HG03439 (cell line): ENCODE data around the gene NCKAP5.

Experiments used
- ATAC-seq: cut with Tn5 transposase; IDR thresholded peaks from one replicate; pipeline ENCODE4 v1.9.1; 2021; ENCODE audit warnings: mild to moderate bottlenecking, moderate library complexity; ENCODE audit not compliant: unreplicated experiment

NCKAP5 gene

DNA sequence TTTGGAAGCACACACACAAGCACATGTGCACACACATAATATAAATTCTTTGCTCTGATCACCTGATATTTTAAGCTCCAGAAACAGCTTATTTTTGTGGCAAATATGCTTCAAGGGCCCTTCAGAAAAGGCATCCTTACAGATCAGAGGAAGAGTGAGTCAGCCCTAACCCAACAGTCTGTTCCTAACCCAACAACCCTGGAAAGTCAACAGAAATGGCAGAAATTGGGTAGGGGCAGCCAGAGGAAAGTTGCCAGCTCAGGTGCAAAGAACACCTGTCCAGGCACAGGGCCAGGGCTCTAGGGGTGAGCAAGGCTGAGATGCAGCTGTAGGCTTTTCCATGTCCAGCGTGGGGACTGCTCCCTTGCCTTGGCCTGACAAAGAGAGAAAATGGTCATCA is 6.4 kb upstream of the NCKAP5 start:
- no peak for ATAC-seq

DNA sequence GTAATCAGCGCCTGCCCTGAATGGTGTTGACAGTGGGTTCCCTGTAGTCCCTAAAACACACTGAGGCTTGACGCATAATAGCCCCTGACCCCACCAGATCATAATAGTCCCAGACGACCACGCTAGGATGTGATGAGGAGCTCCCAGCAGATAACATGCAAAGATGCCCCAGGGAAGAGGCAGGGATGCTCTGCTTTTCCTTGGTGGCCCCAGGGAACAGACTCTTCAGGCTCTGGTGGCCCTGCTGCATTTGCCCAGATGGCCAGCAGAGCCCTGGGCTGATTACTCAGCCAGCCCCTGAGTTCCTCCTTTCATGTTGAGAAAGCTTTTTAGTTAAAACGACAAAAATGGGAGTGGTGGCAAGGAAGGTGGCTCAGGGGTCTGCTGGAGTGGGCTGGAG is 5.9 kb upstream of the NCKAP5 start:
- ATAC-seq: no peak

DNA sequence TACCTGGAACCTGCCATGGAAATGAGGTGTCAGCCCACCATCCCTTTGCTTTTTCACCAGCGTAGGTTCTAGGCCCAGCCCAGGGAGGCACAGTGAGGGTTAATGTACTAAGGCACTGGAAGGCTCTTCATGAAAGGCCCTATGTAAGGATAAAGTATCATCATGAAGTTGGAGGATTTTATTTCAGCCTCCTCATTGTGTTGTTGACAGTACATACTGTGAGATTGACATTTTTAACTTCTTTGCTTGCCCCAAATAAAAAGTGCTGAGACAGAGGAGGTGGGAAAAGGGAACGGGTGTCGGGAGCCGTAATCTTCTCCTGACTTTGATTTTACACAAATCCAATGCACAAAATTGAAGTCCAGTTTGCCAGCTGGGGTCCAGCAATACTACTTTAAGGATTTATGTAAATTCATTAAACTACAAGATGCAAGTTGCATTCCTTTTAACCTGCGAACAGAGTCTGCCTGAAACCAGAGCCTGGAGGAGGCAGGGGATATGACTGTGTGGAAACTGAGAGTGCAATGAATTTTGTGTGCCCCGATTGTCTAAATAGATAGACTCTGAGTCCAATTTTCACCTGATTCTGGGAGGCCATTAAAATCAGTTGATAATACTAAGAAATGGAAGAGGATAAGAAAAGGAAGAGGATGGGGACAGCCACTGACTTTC is 5.4 kb upstream of the NCKAP5 start:
- no peak for ATAC-seq

DNA sequence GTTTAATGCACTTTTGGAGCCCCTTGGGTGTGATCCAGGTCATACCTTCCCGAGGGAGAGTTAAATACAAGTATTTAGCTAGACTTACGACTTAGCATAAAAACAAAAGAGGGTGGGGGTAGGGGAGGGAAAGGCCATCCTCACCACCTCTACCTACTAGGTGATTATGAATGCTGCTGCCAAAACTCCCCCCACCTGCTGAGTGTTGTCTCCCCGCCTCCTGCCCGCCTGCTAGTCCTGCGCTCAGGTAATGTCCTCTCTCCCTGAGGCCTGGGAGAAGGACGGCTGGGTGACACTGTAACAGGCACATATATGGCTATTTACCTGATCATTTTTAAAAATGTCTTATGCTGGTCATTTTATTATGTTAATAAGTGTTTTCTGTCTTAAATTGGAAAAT is 3.0 kb upstream of the NCKAP5 start:
- no peak for ATAC-seq

DNA sequence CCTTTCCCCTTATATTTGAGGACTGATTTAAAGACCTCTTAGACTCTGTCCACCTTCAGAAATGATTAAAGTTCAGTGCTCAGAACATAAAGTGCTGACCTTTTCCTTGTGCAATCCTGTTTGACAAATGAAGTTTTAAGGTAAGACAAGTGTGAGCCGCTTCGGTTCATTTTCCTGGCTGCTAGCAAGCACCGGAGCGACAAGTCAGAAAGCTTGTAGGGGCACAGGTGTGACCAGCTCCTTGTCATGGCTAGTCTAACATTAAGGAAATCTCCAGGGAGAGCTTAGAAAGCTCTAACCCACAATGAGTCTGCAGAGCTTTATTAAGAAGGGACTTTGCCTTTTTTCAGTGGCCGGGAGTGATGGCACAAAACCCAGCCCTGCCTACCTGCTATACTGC is 2.3 kb upstream of the NCKAP5 start:
- ATAC-seq: no peak

DNA sequence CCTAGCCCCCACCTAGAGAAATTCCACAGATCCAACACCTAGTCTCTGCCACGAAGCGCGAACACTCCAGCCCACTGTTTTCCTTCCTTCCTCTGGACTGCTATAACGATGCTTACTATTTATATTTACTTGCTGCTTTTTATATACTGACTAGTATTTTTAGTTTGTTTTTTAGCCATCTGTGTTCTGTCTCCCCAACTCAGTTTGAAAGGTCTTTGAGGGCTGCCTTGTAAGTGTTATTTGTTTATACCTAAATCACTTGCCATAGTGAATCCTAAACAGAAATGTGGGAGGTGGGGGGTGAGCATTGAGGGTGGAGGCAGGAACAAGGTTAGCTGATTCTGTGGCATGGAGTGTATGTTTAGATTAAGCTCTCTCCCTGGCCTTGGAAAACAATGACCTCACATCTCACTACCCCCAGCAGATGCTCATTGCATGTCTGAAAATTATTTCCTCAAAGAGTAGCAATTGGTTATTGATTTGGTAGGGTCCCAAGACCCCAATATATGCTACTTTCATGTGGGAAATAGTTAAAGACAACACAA is 1.1 kb upstream of the NCKAP5 start:
- no peak for ATAC-seq

DNA sequence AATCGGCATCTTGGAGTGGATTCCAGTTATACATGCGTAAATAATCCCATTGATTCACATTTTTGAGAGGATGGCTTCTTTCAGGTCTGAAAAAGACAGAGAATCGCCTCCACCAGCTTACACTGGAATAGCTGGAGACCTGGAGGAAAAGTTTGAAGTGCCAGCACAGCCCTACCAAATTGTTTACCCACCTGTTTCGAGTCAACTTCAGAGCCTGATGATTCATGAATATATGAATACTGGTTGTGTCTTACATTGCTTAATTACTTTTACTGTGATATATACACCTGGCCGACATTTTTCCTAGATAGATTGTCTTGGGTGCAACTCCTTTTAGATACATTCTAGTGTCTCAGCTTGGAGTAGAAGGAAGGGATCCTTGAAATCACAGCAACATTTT is 335 bp upstream of the NCKAP5 start:
- no peak for ATAC-seq

DNA sequence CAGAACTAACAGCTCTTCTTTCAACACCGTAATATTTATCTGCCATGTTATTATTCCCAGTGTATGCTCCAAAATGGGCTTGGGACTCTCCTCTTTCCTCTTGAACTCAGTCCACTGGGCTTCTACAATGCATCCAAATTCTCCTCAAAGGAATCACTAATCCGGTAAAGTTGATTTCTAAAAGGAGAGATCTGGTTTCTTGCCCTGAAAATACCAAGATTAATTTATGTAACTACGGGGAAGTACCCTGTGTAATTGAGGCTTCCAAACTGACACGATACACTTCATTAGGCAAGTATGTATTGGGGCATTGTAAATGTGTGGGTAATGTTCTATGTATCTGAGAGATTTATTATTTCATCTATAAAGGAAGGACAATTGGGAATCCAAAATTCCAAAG is 5.7 kb downstream of the NCKAP5 start:
- ATAC-seq: no peak

DNA sequence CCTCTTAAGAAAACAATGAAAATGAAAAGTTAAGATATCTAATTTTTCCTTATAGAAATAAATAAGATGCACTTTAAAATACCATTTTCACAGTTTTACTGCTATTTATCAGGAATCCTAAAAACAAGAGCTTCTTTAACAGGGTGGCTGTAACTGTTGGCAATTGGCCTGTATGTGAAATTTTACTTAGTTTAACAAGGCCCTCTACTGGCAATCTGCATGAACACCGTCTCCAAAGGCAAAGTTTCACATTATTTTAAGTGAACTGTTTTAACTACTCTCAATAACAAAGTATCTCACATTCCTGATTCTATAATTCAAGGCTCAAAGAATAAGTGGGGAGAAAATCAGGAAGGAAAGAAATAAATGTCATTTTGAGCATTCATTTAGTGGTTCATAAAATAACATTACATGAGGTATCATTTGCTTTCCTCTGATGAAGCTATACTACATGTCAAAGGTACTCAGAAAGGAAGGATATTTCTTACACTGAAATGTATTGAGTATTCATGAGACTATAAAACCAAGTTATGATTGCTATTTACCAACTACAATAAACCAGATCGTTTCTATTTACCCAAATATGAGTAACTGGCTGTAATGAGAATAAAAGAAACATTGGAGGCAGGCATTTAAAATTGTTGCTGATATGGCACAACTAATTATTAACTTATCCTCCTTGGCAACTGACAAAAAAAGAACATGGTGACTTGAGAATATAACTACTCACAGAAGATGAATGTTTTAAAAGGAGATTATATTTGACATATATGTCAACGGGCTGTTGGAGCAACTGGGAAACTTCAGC is 7.0 kb downstream of the NCKAP5 start:
- ATAC-seq: peak; percentile 61

DNA sequence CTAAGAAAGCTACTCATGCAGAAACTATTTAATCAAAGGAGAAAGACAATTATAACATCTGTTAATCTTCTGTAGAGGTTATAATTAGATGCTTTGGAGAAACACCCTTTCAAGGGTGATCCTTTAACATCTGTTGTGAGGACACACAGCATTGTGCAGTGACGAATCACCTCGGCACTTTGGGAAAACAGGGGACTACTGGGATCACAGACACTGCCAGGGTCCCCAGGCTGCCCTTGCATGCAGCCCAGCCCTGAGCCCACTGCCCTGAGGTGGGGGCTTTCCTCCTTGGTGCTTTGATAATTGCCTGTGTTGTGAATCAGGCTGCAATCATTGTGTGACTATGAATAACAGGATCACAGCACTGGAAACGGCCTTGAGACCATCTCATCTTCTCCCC is 10.6 kb downstream of the NCKAP5 start:
- ATAC-seq: no peak

DNA sequence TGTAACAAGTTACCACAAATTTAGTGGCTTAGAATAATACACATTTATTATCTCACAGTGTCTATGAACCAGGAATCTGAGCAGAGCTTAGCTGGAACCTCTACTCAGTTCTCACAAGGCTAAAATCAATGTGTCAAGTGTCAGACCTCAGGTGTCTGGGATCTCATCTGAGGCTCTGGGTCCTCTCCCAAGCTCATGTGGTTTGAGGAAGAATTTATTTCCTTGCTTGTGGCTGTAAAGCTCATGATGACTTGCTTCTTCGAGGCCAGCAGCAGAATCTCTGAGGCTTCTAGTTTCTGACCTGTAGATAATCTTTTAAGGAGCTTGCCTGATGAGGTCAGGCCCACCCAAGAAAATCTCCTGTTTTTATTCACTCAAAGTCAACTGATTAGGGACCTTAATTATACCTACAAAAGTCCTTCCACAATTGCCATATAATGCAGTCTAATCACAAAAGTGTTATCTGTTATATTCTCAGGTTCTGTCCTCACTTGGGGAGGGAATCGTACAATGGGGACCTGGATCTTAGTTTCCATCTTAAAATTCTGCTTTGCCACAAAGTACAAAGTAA is 14.3 kb downstream of the NCKAP5 start:
- ATAC-seq: no peak

DNA sequence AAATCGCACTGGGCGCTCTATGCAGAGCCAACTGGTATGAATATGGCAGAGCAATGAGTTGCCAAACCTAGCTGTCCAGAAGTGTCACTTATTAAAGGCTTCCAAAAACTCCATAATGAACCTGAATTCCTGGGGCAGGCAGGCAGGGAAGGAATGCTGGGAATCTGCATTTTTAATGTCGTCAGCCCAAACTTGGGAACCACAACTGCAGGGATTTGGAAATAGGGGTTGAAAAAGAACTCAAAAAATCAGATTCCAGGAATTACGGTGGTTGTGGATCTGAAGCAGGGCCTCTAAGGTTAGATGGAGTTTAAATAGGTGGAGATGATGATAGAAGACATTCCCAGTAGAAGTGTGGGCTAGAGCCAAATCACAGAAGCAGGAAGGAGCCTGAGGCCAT is 15.0 kb downstream of the NCKAP5 start:
- ATAC-seq: no peak

DNA sequence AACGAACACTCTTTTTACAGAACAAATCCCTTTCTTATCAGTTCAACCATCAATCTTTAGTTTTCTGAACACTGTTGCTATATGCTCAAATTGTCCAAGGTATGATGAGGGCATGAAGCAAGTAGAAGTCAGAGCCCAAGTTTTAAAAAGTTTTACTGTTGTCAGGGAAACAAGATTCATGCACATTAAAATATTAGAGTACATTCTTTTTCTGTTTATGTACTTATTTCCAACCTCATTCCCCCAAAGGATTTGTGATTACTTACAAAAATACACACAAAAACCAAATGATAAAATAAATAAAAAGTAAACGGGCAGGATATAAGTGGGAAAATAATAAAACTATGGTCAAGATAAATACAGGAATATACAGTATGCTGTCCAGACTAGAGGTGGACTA is 15.4 kb downstream of the NCKAP5 start:
- ATAC-seq: no peak

DNA sequence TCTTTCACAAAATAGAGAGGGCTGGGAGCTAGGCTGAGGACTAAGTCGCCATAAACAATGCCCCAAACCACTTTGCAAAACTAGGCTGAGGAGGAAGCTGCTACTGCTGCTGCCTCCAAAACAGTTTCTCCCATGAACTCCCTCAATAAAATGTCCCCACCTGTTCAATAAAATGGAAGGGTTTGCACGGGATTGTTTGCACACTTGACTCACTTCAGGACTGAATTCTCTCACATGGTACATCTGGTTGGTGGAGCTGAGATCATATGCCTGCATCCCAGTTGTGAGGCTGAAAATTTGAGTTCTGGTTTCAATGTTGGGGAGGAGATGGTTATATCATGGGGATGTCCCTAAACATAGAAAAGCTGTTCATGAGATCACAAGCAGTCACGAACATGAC is 26.5 kb downstream of the NCKAP5 start:
- ATAC-seq: no peak

DNA sequence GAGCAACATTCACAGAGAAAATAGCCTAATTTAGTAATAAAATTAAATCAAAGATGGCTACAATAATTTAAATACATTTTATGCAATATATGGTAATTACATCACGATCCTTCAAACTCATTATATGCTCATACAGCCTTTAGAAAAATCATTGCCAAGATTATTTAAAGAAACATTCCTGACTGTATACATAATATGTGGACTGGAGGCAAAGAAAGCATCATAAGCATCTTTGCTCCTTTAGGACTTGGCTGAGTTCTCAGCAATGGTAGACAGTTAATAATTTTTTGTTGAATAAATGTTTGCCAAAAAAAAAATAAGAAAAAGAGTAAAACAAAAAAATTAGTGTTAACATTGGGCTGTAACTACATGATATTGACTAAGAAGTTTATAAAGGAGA is 26.9 kb downstream of the NCKAP5 start:
- ATAC-seq: no peak

DNA sequence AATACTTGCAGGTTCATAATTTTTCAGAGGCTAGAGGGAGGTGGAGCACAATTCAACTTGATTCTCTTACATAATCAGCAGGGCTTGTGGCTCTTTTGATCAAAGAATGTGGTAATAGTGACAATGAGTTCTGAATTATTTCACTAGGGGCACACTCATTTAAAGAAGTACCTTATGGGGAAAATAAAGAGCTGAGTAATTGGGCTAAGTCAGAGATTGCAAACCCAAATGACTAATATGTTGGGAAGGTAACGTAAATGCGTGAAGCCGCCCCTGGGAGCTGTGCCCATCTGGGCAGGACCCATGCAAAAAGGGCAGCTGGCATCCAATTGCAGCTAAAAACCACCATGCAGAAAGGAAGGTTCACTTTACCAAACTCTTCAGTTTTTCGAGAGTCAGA is 35.3 kb downstream of the NCKAP5 start:
- ATAC-seq: no peak

DNA sequence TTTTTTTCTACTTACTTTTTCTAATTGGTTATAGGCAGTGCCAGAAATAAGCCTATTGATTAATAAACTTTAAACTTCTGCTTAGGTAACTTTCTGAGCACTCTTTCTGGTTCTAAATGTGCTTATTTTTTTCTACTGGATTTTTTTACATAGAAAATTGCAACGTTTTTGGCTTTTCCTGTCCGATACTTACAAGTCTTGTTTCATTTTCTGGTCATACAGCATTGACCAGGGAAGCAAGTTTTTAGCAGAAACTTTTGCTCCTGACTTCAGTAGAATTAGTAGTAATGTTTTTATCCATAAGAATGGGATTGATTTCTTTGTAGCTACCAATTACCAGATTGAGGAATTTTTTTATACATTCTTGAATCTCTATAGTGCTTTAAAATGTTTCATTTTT is 36.9 kb downstream of the NCKAP5 start:
- ATAC-seq: no peak

DNA sequence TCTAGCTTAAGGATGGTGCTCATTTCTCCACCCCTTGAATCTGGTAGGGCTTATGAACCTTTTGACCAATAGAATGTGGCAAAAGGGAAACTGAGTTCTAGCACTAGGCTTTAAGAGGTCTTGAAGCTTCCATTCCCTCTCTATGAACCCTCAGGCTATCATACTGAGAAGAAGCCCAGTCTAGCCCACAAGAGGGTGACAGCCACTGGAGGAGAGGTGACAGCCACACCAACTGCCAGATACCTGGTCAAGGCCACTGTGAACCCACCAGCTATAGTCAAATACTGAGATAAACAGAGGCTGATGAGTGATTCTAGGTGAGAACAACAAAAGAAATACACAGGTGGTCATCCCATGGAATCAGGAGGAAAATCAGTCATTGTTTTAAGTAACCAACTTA is 37.6 kb downstream of the NCKAP5 start:
- no peak for ATAC-seq

DNA sequence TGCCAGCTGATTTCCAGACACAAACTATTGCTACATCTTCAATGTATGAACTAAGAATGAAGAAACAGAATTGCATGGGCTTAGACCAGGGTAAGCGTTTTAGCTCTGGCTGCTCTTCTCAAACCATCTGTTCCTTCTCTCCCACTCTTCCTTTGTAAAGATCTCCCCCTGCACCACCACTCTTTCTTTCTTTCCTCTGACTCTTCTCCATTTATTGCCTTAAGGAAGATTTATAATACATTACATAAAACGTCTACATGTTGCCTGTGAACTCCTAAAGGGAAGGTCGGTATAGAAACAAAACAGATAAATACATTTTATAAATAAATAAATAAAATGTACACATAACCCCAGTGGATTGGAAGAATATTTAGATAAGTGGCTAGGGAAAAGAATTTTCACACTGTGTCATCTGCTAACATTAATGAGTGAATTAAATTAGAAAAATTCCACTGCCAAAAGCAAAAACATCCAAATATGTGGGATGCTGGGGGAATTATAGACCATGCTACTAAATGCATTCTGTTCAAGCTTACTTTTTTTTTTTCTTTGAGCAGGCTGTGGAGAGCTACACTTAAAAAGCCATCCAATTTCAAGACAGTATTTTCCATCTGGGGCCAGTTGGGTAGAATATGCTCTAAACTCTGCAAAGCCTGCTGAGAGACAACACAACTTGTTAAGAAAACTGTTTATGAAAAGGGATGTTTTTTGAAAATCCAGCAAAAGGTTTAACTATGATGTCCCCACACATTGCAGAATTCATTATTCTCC is 41.5 kb downstream of the NCKAP5 start:
- no peak for ATAC-seq

DNA sequence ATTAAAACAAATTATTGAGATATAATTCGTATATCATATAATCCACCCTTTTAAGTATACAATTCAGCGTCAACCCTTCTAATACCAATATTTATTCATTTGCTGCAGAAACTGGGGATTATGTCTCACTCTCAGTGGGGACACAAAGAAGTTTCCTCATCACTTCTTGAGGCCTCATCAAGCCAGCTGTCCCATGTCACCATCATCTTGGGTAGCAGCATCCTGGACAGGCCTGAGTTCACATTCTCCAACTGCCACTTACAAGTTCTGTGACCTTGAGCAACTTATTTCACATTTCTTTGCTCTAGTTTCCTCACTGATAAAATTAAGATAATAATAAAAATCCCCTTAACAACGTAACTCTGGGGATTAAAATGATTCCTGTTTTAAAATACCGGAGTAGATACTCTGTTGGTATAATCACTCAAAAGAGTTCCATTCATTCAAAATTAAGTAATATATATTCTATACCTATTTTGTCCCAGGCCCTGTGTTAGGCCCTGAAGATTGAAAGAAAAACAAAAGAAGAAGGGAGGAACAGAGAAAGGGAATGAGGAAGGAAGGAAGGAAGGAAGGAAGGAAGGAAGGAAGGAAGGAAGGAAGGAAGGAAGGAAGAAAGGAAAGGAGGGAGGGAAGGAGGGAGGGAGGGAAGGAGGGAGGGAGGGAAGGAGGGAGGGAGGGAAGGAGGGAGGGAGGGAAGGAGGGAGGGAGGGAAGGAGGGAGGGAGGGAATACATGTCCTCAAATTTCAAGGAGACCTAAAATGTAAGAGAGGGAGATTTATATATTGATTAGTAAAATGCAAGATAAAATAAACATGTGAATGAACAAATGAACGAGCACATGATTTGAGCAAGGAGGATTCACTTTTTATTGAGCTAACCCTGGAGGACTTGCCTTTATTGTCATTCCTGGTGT is 42.4 kb downstream of the NCKAP5 start:
- ATAC-seq: no peak
